HFF-Myc (cell line): ENCODE data around the gene UNK.

Experiments
- DNase-seq: peaks from one replicate; pipeline ENCODE4 v3.0.0-alpha.2; 2011; ENCODE audit warnings: low read depth; ENCODE audit errors: extremely low read depth
- H3K4me3 ChIP-seq: replicated peaks from 2 replicates; pipeline ENCODE4 v1.5.1; 2011; ENCODE audit warnings: low read depth, mild to moderate bottlenecking, control low read depth, low read length
- TF ChIP-seq, protein P1 (sequence below): IDR thresholded peaks from 2 replicates; pipeline ENCODE4 v1.5.1; 2012; ENCODE audit warnings: mild to moderate bottlenecking, low read depth, low read length, control low read depth; ENCODE audit errors: missing control alignments

The UNK gene

DNA sequence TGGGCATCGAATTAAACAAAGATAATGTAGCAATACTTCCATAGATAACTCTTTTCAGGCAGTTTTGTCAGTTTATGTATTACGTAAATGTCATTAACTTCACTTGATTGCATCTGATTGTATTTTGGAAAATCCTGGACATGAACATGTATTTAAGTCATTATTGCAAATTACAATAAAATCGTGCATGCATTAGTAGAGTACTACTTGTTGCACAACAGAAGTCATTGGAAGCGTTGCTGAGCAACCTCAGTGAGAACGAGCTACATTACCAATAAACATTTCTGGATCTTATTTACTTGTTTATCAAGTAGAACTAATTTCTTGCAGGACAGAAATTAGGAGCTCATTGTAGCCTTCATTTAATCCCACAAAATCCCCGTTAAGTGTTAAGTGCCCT lies 6.6 kb downstream of the UNK start:
- no peak overlapping the region for H3K4me3 ChIP-seq
- TF ChIP-seq, protein P1, sequence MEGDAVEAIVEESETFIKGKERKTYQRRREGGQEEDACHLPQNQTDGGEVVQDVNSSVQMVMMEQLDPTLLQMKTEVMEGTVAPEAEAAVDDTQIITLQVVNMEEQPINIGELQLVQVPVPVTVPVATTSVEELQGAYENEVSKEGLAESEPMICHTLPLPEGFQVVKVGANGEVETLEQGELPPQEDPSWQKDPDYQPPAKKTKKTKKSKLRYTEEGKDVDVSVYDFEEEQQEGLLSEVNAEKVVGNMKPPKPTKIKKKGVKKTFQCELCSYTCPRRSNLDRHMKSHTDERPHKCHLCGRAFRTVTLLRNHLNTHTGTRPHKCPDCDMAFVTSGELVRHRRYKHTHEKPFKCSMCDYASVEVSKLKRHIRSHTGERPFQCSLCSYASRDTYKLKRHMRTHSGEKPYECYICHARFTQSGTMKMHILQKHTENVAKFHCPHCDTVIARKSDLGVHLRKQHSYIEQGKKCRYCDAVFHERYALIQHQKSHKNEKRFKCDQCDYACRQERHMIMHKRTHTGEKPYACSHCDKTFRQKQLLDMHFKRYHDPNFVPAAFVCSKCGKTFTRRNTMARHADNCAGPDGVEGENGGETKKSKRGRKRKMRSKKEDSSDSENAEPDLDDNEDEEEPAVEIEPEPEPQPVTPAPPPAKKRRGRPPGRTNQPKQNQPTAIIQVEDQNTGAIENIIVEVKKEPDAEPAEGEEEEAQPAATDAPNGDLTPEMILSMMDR: no peak
- DNase-seq: no peak

DNA sequence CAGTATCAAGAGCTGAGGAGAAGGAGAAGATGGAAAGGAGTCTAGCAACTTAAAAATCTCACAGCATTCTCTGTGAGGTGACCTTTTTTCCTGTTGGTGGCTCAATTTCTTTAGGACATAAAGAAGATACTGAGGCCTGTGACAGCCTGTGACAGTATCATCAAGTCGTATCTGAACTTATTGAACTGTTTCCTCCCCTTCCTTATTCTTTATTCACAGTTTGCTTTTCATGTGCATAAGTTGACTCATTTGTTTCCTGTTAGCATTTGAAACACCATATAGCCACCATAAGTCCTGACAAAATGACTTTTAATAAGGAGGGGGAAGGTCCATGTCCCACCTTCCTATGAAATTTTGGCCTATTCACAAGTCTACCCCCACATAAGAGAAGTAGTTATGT lies 8.9 kb downstream of the UNK start:
- TF ChIP-seq, protein P1: no peak
- H3K4me3 ChIP-seq: no peak overlapping the region
- no peak for DNase-seq

DNA sequence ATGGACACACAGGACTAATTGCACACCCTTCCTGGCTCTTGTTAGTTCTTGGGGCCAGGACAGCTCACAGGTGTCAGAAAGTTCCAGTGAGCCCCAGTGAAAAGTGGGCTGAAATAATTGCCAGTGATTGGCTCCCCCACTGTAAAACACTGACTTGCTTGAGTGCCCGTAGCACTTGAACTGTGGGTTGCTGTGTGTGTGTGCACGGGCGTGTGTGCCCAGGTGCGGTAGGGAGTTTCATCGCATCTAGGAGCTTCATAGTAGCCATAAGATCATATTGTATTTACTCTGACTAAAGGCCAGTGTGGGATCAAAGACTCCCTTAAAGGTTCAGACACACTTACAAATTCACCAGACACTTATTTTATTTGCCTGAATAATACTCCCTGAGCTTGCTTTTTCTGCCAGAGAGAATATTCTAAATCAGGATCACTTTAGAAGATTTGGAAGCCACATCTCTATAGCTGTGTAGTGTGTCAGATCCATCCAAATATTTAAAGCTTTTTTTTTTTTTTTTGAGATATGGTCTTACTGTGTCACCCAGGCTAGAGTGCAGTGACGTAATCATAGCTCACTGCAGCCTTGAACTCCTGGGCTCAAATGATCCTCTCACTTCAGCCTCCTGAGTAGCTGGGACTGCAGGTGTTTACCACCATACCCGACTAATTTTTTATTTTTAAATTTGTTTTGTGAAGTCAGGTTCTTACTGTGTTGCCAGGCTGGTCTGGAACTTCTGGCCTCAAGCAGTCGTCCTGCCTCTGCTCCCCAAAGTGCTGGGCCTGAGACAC lies 11.4 kb downstream of the UNK start:
- TF ChIP-seq, protein P1: no peak
- no peak overlapping the region for H3K4me3 ChIP-seq
- DNase-seq: no peak

DNA sequence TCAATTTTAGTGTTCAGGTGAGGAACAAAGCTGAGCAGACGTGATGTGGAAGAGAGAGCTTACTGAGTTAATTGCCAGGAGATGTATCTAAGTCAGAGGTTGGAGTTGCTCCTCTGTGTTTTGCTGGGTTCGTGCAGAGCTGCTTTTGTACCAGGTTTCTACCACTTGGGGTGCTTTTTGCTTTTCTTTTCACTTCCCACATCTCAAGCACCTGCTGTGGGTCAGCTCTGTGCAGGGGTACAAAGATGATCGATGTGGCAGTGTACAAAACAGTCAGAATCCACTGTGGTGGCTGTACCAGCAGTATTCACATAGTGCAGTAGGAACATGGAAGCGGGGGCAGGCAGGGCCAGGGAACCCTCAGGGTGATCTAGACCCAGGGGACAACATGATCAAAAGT lies 14.8 kb downstream of the UNK start:
- TF ChIP-seq, protein P1: no peak
- no peak overlapping the region for H3K4me3 ChIP-seq
- DNase-seq: no peak

DNA sequence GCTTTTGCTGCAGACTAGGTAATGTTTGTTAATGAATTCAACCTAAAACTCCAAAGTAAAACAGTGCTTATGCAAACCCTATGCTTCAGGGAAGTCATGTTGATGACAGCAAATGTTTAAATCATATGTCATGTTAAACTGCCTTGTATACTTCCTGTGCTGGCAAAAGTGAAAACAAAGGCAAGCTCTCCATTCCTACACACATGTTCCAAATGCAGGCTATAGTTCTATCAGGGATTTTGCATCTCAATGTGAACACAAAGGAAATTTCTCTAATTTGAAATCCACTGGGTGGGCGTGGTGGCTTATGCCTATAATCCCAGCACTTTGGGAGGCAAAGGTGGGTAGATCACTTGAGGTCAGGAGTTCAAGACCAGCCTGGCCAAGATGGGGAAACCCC lies 19.3 kb downstream of the UNK start:
- TF ChIP-seq, protein P1: no peak
- H3K4me3 ChIP-seq: no peak overlapping the region
- DNase-seq: no peak

DNA sequence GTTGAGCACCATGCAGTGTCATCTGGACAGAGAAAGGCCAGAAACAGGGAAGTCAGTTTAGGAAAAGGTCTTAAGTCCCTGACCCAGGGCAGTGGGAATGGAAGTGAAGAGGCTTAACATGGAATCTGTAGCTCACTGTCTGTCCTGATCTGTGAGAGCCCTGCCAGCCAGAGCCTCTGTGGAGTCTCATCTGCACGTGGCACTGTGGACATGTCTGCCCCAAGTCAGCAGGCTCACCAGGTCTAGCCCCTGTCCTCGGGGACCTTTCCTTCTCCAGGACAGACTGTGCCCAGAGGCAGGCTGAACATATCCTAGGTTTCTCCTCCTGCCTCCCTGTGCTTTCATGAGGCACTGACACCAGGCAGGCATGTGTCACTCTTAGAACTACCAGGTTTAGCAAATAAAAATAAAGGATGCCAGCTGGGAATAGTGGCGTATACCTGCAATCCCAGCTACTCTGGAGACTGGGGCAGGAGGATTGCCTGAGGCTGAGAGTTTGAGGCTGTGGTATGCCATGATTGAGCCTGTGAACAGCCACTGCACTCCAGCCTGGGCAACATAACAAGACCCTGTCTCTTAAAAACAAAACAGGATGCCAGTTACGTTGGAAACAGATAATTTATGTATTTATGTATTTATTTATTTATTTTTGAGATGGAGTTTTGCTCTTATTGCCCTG lies 22.4 kb downstream of the UNK start:
- H3K4me3 ChIP-seq: no peak overlapping the region
- TF ChIP-seq, protein P1: no peak
- DNase-seq: no peak
